Right kidney (tissue), 1 donor: ENCODE measurements around the gene LCOR.

Experiments
- DNase-seq: peaks from one replicate; pipeline ENCODE4 v3.0.0-alpha.2; 2016

Gene LCOR

DNA sequence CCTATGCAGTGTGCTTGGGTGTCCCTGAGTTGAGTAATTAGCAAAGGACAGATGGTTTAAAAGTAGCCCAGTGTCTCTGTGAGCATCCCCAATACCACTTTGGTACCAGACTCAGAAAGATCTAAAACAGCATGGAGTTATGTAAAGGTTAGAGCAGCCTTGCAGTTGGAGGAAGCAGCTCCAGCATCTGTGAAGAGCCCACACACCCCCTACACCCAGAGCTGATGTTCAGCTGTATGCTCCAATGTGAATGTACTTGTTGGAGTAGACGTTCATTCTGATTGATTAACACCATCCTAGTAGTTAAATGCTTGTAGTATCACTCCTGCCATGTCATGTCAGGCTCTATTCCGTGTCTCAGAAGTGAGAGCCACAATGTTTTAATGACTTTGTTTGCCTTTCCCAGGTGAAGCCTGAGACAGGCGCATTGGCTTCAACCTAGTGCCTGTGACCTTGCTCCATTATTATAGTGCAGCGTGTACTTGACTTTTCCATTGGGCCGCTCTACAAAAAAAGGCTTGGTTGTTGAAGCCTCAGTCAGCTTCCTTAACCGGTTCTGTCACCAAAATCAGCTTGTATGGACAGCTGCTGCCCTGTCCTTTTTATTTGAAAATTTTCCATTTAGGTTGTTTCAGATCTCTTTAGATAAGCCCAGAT, 154.2 kb downstream of the LCOR start:
- DNase-seq = no peak

DNA sequence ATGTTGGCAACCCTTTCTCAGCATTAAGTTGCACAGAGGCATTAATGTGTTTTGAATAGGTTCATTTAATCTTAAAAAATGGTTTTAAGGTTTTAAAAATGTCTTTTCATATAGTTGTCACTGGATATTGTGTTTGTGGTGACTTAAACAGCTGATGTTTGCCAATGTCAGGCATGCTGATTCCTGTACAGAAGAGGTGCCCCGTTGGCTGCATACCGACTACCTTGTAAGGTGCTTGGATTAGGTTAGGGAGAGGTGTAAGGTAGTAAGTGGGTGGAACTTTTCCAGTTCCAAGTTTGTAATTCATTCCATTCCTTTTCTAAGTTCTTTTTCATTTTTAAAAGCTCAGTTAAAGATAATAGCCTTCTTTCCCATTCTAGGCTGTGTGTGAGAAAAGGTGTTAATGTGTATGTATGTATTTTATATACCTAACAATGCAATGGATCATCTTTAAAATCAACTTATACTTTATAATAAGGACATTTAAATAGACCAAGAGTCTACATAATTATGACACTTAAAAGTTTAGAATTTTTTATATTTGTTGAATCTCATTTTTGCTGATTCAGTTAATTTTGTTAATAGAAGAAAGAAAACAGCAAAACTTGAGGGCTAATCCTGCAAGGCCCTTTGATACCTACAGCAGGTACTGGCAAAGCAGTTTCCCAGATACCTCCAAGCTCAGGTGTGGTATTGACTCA, 155.2 kb downstream of the LCOR start:
- DNase-seq = no peak

DNA sequence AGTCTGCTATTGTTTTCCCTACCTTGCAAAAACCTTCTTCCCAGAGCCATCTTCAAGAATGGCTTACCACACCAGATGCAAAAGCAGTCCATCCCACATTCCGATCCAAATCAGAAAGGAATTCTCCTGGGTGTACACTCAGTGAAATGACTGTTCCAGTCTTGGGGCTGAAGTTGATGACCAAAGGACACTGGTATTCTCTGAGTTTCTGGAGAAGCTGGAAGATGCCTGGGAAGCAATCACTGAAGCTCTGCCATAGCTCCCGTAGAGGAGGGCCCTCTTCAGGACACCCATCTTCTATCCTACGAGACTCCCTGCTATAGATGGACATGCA, 155.7 kb downstream of the LCOR start:
- no peak for DNase-seq

DNA sequence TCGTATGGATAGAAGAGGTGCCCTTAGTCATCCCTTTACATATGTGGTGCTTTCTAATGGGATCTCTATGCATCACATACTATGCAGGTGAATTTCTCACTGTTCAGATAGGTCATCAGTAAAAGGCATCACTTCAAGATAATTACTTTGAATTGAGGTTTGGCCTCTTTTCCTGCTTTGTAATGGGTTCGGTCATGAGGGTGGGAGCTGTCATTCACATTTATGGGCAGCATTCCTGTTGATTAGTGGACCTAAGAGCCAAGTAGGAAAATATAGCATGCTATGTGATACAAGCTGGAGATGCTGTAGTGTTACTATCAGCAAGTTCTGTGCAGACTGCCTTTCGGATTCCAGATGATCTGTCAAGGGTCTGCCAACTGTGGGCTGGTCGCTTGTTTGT, 156.3 kb downstream of the LCOR start:
- no peak for DNase-seq

DNA sequence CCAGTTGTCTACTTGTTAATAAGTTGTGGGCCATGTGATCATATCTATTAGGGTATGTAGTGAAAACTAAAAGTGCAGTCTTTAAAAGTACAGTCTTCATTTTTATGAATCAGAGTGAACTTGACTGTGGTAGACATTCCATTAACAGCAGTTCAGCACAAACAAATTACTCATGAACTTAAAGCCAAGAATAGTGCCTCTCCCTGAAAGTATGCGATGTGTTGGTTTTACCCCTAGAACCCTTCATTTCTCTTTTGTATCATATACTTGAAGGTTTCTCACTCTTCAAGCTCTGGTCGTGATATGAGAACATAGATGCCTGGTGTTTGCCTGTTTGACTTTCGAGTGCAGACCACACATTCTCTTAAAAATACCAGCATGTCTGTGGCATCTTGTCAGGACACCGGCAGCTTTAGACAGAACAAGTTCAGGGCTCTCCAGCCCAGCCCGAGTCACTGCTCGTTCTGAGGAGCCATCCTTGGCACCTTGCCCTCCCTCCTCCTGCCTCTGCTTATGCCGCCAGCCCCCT, 159.3 kb downstream of the LCOR start:
- no peak for DNase-seq

DNA sequence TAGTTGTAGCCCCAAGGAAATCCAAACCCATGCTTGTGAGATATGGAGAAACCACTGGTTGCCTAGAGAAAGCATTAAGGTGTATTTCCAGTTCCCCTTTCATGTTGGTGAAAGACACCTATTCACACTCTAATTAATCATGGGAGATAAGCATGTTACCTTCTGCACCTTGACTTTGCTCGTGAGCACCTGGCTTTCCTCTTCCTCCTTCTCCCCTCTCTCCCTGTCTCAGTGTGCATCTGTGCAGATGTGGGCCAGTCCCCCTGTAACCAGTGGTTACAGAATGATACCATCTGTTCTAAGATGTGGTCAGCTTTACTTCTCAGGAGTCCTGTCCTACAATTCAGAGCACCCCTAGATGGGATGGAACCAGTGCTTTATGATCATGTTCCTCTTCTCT, 160.6 kb downstream of the LCOR start:
- DNase-seq = no peak

DNA sequence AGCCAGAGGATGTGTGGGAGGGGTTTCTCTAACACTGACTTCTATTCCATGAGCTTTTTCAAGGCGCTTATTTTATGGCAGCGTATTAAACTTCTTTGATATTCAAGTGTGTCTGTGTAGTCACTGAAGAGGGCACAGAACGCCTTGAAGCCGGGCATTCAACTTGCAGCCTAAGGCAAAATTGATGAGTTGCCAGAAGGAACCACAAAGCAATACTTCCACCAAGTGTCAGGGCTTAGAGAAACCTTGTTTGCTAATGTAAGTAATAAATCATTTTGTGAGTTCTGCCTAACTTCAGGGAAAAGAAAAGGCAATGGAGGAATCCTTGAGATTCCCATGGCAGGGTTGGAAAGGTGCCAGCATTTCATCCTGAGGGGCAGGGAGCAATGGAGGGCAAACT, 163.8 kb downstream of the LCOR start:
- peak; percentile 36 for DNase-seq

DNA sequence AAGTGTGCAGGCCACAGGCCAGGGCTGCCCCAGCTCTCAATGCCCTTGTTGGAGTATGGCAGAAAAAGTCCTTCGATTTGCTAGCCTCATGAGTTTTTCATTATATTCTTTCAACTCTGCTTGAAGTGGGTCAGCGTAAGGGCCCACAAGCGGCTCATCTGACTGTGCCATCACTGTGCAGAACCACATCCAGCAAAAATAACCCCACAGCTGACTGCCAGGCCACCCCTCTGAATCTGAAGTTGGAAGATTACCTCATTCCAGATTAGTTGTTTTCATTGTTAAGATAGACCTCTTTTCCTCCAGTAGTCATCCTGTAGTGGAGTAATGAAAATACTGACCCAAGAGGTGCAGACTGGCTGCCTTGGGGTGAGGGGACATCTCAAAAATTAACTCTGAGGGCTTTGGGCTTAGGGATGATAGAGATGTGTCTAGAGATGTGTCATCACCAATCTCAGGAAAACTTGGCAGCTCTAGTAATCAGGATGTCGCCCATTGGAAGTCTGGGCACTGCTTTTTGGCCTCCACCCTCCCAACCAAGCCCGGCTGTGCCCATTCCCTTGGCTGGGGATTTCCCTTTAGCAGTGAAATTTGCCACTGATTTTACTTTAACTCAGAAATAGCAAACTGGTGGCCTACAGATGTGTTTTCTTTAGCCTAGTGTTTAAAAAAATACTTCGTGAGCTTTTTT, 164.3 kb downstream of the LCOR start:
- DNase-seq = no peak

DNA sequence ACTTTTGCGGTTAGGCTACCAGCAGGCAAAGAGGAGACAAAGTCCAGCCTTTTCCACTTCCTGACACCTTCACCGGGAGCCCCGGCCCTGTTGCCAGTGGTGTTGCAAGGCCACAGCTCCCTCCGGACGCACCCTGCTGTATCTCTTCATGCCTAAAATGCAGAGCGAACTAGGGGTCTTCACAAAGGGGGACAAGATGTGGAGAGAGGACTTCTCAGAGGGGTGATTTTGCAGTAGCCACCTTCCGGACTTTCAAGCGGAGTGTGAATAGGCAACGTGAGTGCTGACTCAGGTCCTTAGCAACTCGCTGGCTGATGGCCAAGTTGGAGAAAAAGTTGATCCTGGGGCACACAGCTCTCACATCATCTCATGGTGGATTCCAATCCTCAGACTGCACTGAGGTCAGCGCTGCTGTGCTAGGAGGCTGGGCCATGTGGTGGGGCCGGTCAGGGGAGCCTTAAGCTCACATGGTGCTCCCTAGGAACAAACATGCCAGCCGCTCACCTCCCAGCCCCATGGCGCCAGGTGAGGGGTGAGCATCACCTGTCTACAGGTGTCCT, 166.3 kb downstream of the LCOR start:
- no peak for DNase-seq

DNA sequence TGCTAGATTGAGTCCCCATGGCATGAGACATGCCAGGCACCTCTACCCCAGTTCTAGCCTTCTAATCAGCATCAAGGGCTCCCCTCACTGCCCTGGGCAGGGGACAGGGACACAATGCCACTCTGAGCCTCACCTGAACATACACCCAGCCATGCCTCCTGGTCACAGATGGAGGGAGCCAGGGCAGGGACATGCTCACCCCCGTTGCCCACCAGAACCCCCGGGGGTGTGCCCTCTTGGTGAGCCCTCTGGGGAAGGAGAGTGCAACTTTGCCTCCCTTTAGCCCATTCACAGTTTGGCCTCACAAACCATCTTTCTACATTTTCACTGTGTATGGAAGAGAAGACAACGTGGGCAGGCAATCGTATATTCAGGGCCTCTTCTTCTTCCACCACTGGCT, 167.2 kb downstream of the LCOR start:
- DNase-seq = no peak

DNA sequence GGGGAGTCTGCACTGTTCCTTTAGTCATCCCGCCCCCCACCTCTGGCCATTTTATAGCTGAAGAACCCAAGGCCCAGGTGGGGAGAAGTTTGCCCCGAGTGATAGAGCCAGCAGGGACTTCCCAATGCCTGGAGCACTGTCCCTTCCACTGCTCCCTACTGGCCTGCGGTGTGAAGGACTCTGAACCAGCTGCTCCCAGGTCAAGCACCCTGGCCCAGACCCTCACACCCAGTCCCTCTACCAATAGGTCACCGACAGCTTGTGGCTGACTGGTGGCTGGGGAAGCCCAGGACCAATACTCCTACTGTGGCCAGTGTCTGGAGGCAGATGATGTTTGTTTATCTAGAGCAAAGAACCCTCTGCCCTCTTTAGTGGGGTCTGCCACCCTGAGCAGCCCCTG, 167.9 kb downstream of the LCOR start:
- DNase-seq = no peak

DNA sequence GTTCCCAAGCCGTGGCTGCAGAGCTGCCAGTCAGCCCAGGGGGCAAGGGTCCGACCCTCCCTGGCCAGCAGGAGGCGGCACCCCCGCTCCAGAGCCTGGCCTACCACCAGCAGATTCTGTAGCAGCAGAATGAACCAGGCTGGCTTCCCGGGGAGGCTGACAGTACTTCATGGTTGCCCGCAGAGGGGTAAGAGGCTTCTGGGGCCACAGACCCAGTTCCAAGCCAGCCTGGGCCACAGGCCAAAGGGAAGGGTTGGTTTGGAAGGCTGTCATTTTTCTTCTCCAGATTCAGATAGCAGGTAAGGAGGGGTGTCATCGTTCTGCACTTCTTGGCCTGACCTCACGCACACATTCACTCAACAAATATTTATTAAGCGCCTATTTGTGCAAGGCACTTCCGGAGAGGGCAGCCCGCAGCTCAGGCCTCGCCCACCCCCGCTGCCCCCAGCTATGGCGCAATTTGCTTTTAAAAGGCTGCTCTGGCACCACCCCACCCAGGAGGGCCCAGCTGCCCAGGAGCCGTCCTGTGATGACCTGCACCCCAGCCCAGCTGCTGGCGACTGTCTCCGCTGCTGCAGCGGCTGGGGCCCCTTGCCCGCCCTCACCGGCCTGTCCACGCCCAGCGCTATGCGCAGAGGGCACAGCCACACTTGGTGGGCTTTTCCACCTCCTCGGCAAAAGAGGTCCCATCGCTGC, 168.5 kb downstream of the LCOR start:
- DNase-seq = no peak

DNA sequence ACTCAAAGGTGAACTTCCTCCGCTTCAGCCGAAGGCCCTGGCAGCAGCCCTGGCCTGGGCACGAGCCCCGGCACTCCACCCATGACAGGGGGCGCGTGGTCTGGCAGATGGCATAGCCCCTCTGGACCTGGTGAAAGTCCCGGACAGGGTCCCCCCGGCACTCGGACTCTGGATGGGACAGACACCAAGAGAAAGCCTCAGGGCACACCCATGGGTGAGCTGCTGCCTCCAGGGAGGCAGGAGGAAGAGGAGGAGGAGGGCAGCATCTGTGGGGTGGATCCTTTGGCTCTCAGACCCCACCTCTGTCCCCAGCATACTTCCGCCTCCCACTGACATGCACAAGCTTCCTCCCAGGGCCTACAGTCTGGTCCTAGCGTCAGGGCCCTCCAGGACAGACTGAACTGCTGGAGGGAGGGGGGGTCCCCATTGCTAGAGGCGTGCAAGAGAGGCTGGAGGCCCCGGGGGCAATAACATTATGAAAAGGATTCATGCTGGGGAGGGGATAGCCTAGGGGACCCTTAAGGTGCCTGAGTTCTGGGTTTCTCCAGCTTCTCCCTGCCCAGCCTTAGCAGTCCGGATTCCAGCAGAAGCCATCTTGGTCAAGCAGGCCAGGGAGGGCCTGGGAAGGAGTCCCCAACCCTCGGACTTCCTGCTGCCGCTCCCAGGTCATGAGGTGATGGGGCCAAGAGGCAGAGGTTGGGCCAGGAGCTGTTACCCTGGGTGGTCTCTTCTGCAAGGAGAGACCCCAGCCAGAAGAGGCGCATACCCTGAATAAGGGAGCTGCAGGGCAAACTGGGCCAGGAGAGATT, 169.3 kb downstream of the LCOR start:
- no peak for DNase-seq

DNA sequence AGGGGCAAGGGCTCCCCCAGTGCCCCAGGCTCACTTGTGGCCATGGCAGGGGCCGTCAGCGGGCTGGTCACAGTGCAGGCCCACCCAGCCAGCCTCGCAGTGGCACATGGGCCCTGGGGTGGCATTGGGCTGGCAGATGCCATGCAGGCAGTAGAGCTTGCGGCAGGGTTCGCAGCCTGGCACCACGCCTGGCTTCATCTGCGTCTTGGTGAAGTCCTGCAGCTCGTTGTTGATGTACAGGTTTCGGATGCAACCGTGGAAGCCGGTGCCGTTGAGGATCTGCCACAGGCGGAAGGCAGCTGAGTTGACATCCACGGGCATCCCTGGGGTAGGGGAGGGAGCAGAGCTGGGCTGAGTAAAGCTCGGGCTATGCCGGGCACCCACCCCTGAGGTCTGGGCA, 170.6 kb downstream of the LCOR start:
- DNase-seq = no peak

DNA sequence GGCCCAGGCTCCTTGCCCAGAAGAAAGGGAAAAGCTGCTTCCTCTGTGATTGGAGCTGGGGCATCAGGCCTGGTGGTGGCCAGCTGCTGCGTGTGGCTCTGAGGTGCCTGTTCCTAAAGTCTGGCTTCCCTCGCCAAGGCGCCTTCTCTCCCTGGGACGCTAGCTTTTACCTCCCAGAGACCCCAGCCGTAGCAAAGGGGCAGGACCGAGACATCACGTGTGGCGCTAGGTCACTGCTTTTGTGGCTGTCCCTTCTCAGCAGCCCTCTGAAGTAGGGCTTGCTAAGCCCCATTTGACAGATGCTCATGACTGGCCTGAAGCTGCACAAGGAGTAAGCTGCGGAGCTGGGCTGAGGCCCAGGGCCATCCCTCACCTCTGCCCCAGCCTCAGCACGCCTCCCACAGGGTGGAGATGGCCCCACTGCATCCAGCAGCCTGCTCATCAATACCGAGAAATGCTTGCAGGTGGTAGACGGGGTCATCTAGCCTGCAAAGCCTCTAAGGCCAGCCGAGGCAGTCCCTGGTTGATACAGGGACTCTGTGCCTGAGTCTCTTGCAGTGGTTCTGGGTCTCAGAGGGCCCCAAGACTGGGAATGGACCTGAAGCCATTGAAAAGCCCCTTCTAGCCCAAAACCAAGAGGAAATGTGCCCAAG, 171.2 kb downstream of the LCOR start:
- no peak for DNase-seq

DNA sequence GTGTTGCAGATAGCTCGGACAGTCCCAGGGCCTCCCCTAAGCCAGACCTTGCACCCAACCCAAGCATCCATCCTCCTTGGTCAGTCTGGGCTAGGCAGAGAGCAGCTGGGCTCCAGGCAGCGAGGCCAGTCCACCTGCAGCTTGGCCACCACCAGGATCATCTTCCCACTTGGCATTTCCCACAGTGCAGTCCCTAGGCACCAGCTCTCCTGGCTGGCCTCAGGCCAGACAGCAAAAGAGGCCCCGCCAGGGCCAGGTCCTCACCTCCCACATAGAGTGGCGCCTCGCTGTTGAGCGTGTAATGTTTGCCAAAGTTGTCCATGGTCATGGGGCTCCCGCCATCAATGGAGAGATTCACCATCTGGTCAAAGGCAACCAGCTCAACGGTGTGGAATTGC, 171.7 kb downstream of the LCOR start:
- DNase-seq = no peak

DNA sequence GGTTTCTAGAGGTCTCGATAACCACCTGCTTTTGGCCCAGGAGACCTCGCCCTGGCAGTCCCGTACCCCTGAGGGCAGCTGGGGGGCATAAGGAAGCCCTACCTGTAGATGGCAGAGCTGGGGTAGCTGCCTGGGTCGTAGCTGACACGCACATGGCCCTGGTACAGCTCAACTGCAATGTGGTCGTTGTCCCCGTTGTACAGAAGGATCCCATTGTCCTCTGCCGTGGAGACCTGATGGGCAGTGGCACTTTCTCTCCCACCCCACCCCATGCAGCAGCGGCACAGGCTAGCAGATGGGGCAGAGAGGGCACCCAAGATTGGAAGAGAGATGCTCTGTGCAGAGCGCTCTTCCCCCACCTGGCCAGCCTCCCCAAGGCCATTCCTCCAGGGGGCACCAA, 172.5 kb downstream of the LCOR start:
- no peak for DNase-seq

DNA sequence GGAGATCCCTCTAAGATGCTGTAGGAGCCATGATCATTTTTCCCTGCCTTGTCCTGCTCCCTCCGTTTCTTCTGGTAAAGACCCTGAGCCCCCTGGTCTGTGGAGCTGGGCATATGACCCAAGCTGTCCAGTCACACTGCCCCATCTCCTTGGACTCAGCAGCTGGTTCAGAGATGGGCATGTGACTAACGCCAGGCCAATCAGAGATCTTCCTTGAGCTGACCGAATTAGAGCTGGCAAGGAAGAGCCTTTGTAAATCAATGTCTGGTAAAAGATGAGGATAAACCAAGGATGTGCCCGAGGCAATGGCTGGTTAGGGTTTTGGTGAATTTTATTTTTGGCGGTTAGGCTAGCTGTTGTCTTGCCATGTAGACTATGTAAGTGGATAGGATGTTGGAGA, 173.3 kb downstream of the LCOR start:
- DNase-seq = no peak

DNA sequence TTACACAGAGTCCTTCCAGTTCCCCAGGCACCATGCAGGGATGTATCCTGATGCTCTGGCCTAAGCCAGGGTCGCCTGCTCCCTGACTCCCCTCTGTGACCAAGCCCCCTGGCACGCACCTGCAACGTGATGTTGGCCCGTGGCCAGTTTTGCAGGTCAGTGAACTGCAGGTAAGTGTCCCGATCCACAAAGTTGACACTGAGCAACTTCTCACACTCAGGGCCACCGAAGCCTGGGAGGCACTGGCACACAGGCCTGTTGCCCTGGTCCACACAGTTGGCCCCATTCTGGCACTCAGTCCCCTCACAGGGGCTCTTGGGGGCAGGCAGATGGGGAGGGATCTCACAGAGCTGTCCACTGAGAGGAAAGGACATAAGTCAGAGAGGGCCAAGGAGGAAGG, 174.3 kb downstream of the LCOR start:
- DNase-seq = no peak

DNA sequence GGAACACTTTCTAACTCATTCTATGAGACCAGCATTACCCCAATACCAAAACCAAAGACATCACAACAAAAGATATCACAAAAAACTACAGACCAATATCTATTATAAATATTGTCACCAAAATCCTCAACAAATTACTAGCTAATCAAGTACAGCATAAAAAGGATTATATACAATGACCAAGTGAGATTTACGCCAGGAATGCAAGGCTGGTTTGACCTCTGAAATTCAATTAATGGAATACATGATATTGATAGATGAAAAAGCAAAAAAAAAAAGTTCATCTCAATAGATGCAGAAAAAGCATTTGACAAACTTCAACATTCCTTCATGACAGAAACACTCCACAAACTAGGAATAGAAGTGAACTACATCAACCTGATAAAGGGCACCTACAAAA, 175.3 kb downstream of the LCOR start:
- DNase-seq = no peak

DNA sequence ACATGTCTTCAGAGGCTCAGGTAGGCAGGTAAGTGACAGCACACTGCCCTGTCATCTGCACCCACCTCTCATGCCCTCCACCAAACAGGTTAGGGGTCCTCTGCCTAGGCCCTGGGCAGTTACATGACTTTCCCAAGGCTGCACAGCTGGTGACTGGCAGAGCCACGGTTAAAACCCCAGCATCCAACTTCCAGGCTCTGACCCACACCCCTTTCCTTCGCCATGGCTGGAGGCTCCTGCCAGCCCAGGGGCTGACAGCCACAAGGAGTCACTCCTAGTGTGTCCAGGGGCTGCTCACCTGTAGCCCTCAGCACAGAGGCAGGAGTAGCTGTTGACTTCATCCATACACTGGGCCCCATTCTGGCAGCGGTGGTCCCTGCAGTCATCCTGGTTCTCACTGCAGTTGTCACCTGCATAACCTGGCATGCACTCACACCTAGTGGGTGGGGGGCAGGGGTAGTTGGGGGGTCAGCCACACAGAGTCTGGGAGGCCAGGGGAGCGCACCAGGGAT, 178.7 kb downstream of the LCOR start:
- DNase-seq = no peak
